ENCODE results near the gene CAMTA1. TPM values are rescaled to one million over a fixed set of nuclear protein-coding genes. Genes with fewer than 3 reads are reported as not detected.
"Not testable (repeated sequence)": the region's sequence is repeated elsewhere in the genome, so short reads cannot be mapped to it uniquely, and the experiment has no call there.

The CAMTA1 gene
- total RNA-seq, 1 donor from 2014 or later = 115 TPM

DNA sequence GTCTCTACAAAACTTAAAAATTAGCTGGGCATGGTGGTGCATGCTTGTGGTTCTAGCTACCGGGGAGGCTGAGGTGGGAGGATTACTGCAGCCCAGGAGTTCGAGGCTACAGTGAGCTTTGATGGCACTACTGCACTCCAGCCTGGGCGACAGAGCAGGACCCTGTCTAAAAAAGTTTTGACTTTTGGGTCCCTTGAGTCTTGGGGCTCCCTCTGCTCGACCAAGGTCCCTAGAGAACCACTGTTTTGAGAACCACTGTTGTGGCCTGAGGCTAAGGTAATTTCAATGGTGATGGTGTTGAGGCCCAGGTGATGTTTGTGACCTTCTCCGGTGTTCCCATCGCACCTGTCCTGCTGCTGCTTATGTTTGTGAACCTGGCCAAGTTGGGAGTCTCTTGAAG is 3.1 kb upstream of the CAMTA1 start:
- no peak for DNase-seq

DNA sequence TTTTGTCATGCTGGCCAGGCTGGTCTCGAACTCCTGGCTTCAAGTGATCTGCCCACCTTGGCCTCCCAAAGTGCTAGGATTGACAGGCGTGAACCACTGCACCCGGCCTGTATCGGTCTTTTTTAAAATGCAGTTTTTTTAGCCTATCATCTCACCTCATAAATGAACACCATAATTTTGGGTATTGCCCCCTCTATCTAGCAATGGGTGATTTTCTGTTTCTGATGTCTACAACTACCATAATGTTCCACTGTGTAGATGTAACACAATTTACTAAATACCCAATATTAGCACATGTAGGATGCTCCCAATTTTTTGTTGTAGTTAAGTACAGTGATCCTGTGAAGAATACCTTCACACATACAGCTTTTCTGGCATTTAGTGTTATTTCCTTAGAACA is 2.0 kb upstream of the CAMTA1 start:
- no peak for DNase-seq

DNA sequence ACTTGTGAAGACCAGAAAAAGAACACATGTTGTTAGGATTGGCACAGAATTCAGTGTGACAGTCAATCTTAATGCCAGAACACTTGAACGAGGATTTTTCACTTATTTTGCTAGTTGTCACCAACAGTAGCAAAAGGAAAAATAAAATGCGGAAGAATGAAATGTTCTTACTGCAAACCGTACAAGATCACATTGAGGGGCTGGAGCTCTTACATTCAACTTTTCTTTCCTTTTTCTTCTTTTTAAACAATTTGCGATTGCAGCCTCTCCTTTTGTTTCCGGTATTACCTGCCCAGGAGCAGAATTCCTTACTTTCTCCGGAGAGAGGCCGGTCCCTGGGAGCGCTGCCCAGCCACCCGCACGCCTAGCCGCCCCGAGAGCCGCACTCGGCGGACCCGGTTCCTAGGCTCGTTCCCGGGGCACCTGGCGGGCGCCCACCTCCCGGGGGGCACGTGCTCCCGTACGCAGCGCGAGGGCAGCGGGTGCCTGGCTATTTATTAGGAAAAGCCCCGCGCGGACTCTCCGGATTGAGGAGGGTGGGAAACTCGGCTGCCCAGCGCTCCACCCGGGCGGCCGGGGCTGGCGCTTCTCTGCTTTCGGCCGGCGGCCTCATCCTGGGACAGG is 1.2 kb upstream of the CAMTA1 start:
- no peak for DNase-seq

DNA sequence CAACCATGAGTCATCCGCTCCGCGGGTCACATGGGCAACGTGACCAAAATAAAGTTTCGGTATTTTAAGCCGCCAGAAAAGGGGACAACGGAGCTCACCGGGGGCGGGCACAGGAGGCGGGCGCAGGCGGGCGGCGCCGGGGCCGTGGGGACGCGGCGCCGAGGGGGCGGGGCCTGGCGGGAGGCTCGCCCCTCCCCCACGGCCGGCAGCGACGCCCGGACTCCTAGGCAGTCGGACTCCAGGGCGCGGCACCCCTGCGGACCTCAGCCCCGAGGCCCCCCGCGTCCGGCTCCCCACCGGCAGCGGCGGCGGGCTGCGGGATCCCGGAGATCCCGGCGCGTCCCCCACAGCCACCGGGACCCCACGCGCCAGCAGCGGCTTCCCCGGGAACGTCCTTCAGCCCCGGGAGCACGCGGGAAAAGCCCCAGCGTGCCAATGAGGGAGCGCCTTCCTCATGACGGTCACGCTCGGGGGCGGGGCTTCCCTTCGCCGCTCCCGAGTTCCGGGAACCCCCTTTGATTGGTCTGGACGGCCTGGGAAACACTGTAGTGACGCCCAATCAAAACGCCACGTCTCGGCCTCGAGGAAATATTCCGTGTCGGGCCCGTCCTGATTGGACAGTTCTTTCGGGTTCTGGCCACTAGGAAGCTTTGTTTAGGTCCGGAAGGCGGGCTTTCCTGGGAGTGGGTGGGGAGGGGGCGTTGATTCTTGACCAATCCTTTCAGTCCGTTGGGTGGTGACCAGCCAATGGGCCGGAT is 515 bp upstream of the CAMTA1 start:
- peak; percentile 100 for DNase-seq

DNA sequence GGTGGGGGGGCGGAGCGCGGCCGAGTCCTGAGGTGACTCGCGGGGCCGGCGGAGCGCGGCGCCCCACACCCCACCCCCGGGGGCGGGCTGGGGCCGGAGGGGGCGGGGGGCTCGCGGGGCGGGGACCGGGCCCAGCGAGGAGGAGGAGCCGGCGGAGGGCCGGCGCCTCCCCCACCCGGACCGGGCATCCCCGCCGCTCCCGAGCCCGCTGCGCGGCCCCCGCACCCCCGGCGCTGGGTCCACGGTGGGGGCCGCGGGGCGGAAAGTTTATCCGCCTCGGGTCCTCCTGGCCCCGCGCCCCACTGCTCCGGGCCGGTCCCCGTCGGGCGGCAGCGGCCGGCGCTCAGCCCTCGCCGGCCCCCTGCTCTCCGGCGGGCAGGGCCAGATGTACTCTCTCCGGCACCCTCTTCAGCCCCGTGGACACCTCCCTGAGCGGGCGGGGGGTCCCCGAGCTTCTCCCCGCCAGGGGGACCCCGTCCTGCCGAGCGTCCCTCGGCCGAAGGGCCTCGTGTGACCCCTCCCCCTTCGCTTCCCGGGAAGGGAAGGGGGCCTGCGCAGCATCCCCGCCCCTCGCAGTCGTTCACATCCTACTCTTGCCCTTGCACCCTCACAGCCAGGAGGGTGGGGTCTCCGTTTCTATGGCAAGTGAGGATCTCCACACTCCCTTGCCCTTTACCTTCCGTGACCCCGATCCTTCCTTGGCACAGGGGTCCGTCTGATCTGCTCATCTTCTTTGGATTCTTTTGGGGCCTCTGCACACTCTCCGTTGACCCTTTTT is 663 bp downstream of the CAMTA1 start:
- DNase-seq = no peak

DNA sequence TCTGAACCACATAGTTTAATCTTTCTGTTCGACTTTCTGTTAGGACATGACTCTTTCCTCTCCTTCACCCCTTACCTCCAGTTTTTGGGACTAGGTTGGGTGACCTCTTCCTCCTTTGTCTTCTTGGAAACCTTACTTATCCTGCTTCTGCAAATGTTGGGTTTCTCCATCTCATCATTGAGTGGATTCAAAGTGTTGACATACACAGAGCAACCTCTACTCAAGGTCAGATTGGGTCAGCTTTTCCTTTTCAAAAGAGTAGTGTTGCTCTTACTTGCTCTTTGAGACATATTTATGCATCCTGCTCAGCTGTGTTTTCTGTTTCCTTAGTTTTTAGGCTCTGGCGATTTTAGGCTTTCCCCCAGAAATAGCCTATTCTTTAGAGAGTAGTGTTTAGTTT is 3.7 kb downstream of the CAMTA1 start:
- no peak for DNase-seq

DNA sequence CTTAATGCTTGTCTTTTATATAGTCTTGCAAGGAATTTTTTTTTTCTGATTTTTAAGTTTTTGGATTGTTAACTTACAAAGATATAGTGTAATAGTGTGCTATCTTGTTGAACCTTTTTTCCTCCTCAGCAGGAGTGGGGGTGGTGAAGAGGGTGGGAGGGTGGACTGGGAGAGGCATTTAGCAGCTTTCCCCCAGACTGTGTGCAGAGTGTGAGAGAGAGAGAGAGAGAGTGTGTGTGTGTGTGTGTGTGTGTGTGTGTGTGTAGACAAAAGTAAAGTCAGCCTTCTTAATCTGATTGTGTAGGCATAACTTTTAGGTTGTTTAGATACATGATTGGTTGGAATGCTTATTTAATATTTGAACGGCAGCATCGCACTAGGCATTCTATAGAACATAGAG is 4.9 kb downstream of the CAMTA1 start:
- no peak for DNase-seq

DNA sequence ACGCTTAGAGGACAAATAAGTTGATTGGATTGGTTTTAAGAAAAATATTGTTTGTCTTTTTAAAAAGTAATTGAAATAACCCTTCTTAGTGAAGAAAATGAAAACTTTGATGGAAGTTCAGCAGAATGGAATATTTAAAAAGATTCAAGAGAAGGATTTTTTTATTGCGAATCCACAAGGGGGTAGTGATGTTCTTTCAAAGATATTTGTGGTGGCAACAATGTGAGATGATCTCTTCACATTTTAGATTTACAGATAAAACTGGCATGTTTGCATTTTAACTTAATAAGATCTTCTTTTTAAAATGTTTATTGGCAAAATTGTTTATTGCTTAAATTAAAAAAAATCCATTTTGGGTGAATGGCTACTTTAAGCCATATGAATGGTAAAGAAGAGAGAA is 8.9 kb downstream of the CAMTA1 start:
- no peak for DNase-seq

DNA sequence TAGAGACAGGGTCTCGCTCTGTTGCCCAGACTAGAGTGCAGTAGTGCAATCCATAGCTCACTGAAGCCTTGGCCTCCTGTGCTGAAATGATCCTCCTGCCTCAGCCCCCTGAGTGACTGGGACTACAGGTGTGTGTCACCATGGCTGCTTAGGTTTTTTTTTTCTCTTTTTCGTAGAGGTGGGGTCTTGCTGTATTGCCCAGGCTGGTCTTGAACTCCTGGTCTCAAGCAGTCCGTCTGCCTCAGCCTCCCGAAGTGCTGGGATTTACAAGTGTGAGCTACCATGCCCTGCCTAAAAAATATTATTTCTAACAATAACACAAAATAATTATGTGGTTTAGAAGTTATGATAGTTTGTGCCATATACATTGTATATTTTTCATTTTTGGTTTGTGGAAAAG is 9.9 kb downstream of the CAMTA1 start:
- DNase-seq = no peak

DNA sequence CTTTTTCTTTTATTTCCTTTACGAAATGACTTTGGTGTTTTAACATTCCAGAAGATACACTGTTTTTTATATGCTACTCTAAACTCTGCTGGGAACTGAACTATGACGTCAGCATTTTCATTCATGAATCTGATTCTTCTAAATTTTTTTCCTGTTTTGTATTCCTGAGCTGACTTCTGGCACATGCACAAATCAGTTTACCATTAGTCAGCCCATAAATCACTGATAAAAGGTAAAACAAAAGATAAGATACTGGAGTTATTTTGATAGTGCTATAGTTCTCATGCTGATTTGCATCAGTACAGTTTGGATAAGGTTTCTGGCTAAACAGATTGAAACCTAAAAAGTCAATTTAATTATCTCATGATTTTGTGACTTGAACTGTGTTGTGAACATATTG is 10.4 kb downstream of the CAMTA1 start:
- DNase-seq = no peak

DNA sequence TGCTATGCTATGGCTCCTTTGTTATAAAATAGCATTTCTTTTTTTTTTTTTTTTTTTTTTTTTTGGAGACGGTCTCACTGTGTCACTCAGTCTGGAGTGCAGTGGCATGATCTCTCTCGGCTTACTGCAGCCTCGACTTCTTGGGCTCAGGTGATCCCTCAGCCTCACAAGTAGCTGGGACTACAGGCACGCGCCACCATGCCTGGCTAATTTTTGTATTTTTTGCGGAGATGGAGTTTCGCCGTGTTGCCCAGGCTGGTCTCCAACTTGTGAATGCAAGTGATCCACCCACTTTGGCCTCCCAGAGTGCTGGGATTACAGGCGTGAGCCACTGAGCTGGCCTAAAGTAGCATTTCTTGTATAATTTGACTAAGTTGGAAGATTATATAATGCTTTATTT is 10.8 kb downstream of the CAMTA1 start:
- DNase-seq = no peak

DNA sequence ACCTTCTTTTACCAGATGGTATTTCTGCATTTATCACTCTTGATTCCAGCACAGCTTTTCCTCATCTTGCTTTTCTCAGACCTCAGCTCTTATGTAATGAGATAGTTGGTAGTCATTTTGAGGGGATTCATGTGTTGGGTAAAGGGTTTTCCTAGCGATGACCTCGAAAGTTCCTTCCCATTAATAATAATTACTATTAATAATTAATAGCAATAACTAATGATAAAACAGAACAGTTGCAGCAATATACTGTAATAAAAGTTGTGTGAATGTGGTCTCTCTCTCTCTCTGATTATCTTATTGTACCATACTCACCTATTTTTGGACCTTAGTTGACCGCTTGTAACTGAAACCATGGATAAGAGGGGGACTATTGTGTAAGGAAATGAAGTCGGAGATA is 14.2 kb downstream of the CAMTA1 start:
- no peak for DNase-seq

DNA sequence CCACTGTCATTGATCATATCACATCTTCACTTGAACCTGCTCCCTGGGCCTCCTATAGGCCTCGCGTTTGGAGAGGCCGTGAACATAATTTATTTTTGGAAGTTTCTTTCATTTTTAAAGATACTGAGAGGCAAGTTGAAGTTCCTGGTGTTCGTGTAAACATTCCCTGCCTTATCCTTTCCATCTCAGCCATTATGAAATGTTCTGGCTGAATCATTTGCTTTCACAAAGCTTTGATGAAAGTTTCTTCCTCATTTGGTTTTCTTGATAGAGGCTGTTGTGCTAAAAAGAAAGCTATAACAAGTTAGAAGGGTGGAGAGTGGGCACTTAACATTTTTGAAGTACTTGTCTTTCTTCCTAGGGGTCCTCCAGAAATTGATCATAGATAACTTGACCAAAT is 15.5 kb downstream of the CAMTA1 start:
- no peak for DNase-seq

DNA sequence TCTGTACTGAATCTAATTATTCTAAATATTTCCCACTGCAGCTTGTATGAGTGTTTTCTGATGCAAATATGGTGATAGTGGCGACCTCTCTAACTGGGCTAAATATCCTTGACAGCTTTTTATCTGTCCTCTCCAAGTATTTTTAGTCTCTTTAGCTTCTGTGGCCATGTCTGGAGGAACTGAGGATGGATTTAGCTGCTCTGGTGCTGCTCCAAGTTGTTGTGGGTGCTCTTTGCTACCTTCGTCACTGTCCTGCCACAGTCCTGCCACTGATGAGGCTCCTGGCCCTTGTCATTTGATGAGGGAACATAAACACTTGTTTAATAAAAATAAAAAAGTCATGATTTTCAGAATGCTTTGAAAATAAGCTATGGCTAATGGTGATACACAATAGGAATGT is 15.9 kb downstream of the CAMTA1 start:
- no peak for DNase-seq

DNA sequence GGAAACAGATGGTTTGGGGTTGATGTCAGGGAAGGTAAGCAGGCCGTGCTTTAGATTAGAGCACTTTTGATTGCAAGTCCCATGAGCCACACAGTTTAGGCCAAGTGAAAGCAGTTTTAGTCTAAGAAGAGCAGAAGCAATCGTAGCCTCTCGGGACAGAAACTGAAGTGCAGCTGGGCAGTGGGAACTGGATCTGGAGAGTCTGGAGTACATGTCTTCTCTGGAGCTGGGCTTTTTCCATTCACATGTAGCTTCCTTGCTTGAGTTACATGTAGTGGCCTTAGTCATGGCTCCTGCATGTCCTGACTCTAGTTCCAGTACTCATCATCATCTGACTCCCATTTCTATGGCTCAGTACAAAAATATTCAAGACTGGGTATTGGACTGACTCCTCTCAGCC is 16.7 kb downstream of the CAMTA1 start:
- DNase-seq = no peak

DNA sequence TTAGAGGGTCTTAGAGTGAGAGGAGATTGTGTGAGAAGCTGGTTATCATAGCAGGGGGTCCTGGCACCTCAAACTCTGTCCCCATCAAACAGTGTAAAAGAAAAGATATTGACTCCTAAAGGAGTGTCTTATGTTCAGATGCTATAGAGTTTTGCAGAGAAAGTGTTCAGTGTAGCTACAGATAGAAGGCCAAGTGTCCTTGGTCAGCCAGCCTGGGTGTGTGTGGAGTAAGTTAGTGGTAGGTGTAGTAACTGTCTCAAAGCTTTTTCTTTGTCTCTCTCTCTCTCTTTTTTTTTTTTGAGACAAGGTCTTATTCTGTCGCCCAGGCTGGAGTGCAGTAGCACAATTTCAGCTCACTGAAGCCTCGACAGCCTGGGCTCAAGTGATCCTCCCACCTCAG is 17.2 kb downstream of the CAMTA1 start:
- no peak for DNase-seq

DNA sequence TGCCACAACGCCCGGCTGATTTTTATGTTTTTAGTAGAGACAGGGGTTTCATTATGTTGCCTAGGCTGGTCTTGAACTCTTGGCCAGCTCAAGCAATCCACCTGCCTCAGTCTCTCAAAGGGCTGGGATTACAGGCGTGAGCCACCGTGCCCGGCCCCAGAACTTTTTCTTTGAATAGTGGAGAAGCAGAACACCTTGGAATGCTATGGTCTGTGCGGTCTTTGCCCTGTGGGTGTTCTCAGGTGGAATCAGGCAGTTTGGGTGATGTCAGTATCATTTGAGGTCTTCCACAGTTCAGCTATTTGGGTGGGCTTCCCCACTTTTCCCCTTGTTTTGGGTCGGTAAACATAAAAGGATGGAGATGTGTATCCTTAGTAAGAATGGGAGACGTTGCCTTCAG is 17.6 kb downstream of the CAMTA1 start:
- no peak for DNase-seq

DNA sequence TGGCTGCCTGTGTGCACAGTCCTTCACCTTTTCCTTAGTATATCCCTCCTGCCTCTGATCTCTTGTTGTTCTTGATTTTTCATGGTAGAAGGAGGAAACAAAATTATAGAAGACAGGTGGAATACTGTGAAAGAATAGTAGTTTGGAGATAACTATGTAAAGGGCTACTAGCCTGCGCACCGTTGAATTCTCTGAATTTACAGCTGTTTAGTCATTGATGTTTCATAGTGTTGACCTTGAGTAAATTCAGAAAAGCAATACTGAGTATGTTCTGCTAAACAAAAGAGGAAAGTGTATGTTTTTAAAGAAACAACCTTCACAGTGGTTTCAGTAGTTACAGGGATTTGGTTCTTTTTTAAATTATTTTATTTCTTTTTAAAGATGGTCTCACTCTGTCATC is 18.1 kb downstream of the CAMTA1 start:
- no peak for DNase-seq

DNA sequence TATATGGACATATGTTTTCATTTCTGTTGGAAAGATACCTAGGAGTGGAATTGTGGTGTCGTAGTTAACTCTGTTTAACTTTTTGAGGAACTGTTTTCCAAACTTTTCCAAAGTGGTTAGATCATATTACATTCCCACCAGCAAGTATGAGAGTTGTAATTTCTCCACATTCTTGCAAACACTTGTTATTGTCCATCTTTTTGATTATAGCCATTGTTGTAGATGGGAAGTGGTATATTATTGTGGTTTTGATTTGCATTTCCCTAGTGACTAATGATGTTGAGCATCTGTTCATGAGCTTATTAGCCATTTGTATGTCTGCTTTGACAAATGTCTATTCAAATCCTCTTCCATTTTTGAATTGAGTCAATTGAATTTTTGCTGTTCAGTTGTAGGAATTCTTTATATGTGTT is 19.8 kb downstream of the CAMTA1 start:
- DNase-seq = no peak

DNA sequence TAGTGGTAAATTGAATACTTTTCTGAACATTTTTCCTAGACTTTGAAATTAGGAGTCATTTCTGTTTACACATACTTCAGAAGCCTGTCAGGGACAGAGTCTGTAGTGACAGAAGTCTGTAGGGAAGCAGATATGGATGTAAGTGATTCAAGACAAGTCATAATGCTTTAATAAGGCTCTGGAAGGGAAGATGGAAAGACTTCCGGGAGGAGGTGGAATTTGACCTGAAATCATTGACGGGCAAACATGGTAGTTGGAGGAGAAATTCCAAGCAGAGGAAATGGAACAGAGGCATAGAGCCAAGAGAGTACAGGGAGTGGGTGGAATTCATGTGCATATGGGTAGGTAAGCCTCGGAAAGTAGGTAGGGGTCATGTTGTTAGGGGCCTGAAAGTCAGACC is 22.5 kb downstream of the CAMTA1 start:
- no peak for DNase-seq

DNA sequence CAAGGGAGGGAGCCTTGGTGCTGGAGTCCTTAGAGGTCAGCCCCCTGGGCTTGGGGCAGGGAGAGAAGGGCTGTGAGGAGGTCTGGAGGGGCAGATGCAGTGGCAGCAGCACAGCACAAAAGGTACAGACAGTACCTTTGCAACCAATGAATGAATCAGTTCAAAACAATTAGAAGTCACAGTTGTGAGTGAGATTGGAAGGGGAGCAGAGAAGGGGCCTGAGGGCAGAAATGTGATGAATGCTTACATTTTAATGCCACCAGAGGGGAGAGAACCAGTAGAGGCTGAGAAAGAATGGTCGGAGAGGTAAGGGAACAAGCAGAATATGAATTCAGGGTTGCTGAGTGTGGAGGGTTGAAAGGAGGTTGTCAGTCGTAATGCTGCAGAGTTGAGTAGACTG is 24.2 kb downstream of the CAMTA1 start:
- no peak for DNase-seq

DNA sequence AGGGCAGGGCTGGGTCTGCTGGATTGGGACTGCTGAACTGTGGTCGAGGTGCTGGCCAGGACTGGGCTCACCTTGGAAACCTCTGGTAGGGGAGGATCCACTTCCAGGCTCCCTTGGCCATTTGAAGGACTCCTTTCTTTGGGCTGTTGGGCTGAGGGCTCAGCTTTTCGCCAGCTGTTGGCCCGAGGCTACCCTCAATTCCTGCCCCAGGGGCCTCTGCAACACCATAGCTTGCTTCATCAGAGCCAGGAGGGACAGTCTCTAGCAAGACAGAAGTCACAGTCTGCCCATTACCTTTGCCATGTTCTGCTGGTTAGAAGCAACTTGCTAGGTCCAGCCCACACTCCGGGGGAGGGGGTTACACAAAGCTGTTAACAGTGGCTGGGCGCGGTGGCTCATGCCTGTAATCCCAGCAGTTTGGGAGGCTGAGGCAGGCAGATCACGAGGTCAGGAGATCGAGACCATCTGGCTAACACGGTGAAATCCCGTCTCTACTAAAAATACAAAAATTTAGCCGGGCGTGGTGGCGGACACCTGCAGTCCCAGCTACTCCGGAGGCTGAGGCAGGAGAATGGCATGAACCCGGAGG is 25.0 kb downstream of the CAMTA1 start:
- not testable (repeated sequence) for DNase-seq

DNA sequence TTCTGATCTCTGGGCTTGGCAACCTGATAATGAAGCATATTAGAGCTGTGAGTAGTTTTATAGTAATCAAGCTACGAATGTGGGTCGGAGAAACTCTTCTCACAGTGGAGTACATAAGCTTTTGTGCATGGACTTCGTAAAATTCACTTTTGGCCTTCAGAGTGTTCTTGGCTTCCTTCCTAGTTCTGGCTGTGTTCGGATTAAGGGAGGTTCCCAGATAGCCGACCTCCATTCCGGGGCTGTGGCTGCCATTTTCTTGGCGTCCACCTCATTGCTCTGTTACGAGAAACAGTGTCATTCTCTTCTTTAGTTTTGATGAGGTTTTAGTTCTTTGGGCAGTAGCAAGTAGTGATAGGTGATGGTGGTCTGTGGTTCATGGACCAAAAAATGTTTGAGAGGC is 26.3 kb downstream of the CAMTA1 start:
- DNase-seq = no peak

All from occipital lobe (tissue), 2 donors.